Sigmoid colon (tissue), 7 donors: ENCODE measurements around the gene CCNL2. TPM values are rescaled to one million over a fixed set of nuclear protein-coding genes. Genes with fewer than 3 reads are reported as not detected.
A peak's percentile ranks its signal among the peaks of the same experiment; 100 is the strongest.
"Not testable (repeated sequence)": the region's sequence is repeated elsewhere in the genome, so short reads cannot be mapped to it uniquely, and the experiment has no call there.

Experiments
- DNase-seq: peaks from one replicate; pipeline ENCODE4 v3.0.0-alpha.2; 2019
- H3K27ac ChIP-seq, 4 donors: fragments of 200-600 bp; sonication (generic); one replicate each; pipeline ENCODE4 v1.5.1; 2016 to 2019; ENCODE audit warnings: mild to moderate bottlenecking in 1 of 4
- H3K27me3 ChIP-seq, 3 donors: fragments of 200-600 bp; sonication (generic); one replicate each; pipeline ENCODE4 v1.5.1; 2019; ENCODE audit warnings: mild to moderate bottlenecking in 1 of 3
- H3K36me3 ChIP-seq, 4 donors: fragments of 200-600 bp; sonication (generic); one replicate each; pipeline ENCODE4 v1.5.1; 2016 to 2019
- H3K4me1 ChIP-seq, 4 donors: fragments of 200-600 bp; sonication (generic); one replicate each; pipeline ENCODE4 v1.5.1; 2017 to 2019
- H3K4me3 ChIP-seq, 4 donors: fragments of 200-600 bp; sonication (generic); one replicate each; pipeline ENCODE4 v1.5.1; 2017 to 2019; ENCODE audit warnings: mild to moderate bottlenecking in 2 of 4, moderate library complexity in 1 of 4
- H3K9me3 ChIP-seq, 4 donors: fragments of 200-600 bp in 3 of 4; sonication (generic) in 3 of 4; one replicate each; pipeline versions ENCODE4 v1.5.1 to v1.6.1; 2013 to 2019
- EP300 ChIP-seq, 4 donors: sonication (generic); formaldehyde crosslinking; IDR thresholded peaks; one replicate each; pipeline ENCODE4 v1.6.1; 2017; ENCODE audit warnings: antibody characterized with exemption in 4 of 4
- POLR2A ChIP-seq, 2 donors: fragments of 450-650 bp; IDR thresholded peaks; one replicate each; pipeline ENCODE4 v1.6.1; 2016; ENCODE audit warnings: antibody characterized with exemption in 2 of 2, mild to moderate bottlenecking in 2 of 2, moderate library complexity in 2 of 2
- POLR2AphosphoS5 ChIP-seq, 4 donors: sonication (generic); formaldehyde crosslinking; IDR thresholded peaks; one replicate each; pipeline ENCODE4 v1.6.1; 2017; ENCODE audit warnings: antibody characterized with exemption in 4 of 4
- WGBS, 2 donors: extraction: QIAGEN DNeasy Blood & Tissue Kit; methylation state at CpG; one replicate each; pipeline ENCODE4 v1.1.7; 2013; 5-methylcytosine and 5-hydroxymethylcytosine counted together
- intact Hi-C: fragments of 100-400 bp; cut with DNase I; formaldehyde crosslinking; loops from one replicate; pipeline ENCODE4 v1.15.1; 2023
- polyA plus RNA-seq, 3 donors: library from polyadenylated mRNA; stranded (reverse); fragments of 200-250 nt; gene quantifications; one replicate each; pipeline ENCODE4 v1.2.3, GENCODE V29; 2013
- total RNA-seq, 4 donors: library from RNA; depleted of rRNA; stranded (reverse); fragments of >200 nt; gene quantifications; one replicate each; pipeline ENCODE4 v1.1.0, GENCODE V29; 2016
- TF ChIP-seq, protein P1 (sequence below), 4 experiments: fragments of 450-650 bp in 3 of 4; fragments of 200-600 bp in 1 of 4; IDR thresholded peaks; one replicate each; pipeline ENCODE4 v1.5.1; 2016 to 2019; ENCODE audit warnings: antibody characterized with exemption in 4 of 4, mild to moderate bottlenecking in 3 of 4, moderate library complexity in 2 of 4
- donor health status: healthy with polysubstance abuse.
- donor health status: Bipolar disorder and iron deficiency.
- donor health status: healthy.

Gene CCNL2
- total and polyA plus RNA-seq, 7 donors: 15.0 to 375 (median 139) TPM

DNA sequence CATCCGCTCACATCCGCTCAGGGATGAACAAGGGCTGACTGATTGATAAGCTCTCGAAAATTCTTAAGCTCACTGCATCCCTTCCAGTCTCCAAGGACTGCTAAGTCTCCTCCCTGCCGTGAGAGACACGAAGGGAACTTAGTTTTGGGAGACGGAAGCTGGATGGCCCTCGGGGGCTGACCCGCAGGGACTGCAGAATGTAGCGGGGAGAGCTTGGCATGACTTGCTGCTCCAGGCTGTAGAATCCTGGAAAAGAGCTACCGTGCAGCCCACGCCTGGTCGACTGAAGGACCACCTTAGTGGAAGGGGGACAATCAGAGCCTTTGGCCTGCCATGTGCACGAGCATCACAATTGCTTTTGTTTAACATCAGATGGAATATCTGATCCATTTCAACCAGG lies 16.6 kb upstream of the CCNL2 start:
- Histone ChIP-seq H3K27me3 (no peaks in the 10 kb centered on the region), H3K4me3 (no peak overlapping the region), H3K36me3 (no peaks in the 10 kb centered on the region), H3K27ac (no peak overlapping the region), H3K9me3 (no peaks in the 10 kb centered on the region), H3K4me1 (peaks cover 0 to 21% (median 16%) of the 10 kb centered on the region in 4 donors)
- no peak for TF ChIP-seq EP300 (IDR thresholded peaks at IDR 0.05)
- TF ChIP-seq, protein P1, sequence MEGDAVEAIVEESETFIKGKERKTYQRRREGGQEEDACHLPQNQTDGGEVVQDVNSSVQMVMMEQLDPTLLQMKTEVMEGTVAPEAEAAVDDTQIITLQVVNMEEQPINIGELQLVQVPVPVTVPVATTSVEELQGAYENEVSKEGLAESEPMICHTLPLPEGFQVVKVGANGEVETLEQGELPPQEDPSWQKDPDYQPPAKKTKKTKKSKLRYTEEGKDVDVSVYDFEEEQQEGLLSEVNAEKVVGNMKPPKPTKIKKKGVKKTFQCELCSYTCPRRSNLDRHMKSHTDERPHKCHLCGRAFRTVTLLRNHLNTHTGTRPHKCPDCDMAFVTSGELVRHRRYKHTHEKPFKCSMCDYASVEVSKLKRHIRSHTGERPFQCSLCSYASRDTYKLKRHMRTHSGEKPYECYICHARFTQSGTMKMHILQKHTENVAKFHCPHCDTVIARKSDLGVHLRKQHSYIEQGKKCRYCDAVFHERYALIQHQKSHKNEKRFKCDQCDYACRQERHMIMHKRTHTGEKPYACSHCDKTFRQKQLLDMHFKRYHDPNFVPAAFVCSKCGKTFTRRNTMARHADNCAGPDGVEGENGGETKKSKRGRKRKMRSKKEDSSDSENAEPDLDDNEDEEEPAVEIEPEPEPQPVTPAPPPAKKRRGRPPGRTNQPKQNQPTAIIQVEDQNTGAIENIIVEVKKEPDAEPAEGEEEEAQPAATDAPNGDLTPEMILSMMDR (IDR thresholded peaks at IDR 0.05): no peak
- no peak for TF ChIP-seq POLR2A (IDR thresholded peaks at IDR 0.05)
- TF ChIP-seq POLR2AphosphoS5 (IDR thresholded peaks at IDR 0.05): no peak
- WGBS, 2 donors: 84 to 87% methylated on average over 13 of the region's 13 CpGs
- intact Hi-C loops: no loop called here
- no peak for DNase-seq

DNA sequence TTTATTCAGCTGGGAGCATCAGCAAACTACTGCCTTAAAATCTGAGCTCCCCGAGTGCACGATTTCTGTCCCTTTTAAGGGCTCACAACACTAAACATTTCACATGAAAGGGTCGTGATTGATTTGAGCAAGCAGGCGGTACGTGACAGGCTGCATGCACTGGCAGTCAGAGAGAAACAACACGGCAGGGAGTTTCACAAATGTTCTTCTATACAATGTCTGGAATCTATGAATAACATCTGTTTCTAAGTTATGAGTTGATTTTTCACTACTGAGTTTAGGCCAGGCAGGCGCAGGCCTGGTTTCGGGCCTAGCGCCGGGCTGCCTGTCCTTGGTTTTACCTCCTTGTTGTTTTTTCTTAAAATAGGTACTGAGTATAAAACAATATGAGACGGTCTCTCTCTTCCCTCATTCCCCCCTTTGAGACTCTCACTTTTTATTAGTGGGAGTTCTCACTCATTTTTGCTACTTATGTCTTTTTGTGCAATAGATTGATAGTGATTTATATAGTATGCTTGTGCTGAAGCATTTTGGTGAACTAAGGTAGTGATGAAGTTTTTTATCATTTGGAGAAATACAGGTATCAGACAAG lies 13.3 kb upstream of the CCNL2 start:
- H3K27me3 ChIP-seq, intact Hi-C loops, H3K27ac ChIP-seq, H3K36me3 ChIP-seq, H3K9me3 ChIP-seq, H3K4me3 ChIP-seq, DNase-seq: not testable (repeated sequence)
- H3K4me1 ChIP-seq: peaks cover 0 to 21% (median 19%) of the 10 kb centered on the region in 4 donors
- WGBS, 2 donors: 95 to 96% methylated on average over 11 of the region's 11 CpGs

DNA sequence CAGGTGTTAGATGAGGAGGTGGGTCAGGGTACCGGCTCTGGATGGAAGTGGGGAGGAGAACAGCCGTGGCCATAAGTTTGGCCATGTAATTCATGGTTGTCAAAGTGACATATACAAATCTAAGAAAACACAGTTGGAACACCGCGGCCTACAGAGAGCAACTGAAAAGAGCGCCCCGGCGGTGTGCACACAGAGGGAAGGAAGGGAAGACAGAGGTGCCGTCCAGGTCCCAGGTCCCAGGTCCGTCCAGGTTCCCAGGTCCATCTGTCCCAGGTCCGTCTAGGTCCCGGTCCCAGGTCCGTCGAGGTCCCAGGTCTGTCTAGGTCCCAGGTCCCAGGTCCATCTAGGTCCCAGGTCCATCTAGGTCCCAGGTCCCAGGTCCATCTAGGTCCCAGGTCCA lies 12.5 kb upstream of the CCNL2 start:
- intact Hi-C loops: no loop called here
- no peak for DNase-seq
- no peaks in the 10 kb centered on the region for H3K36me3 ChIP-seq
- H3K9me3 ChIP-seq: no peaks in the 10 kb centered on the region
- TF ChIP-seq EP300 (IDR thresholded peaks at IDR 0.05) (no peak), POLR2A (IDR thresholded peaks at IDR 0.05) (no peak), POLR2AphosphoS5 (IDR thresholded peaks at IDR 0.05) (no peak)
- TF ChIP-seq, protein P1 (IDR thresholded peaks at IDR 0.05): no peak
- peaks cover 0 to 22% (median 20%) of the 10 kb centered on the region in 4 donors for H3K4me1 ChIP-seq
- H3K4me3 ChIP-seq: no peak overlapping the region
- H3K27me3 ChIP-seq: no peaks in the 10 kb centered on the region
- no peak overlapping the region for H3K27ac ChIP-seq
- 95 to 97% methylated on average over 13 of the region's 13 CpGs for WGBS, 2 donors

DNA sequence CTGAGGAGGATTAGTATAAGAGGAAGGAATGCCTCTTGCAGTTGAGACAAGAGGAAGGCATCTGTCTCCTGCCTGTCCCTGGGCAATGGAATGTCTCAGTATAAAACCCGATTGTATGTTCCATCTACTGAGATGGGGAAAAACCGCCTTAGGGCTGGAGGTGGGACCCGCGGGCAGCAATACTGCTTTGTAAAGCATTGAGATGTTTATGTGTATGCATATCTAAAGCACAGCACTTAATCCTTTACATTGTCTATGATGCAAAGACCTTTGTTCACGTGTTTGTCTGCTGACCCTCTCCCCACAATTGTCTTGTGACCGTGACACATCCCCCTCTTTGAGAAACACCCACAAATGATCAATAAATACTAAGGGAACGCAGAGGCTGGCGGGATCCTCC lies 11.1 kb upstream of the CCNL2 start:
- H3K36me3 ChIP-seq, H3K27me3 ChIP-seq, H3K27ac ChIP-seq, H3K4me3 ChIP-seq, intact Hi-C loops, H3K9me3 ChIP-seq, DNase-seq: not testable (repeated sequence)
- peaks cover 0 to 36% (median 33%) of the 10 kb centered on the region in 4 donors for H3K4me1 ChIP-seq
- 83 to 88% methylated on average over 8 of the region's 8 CpGs for WGBS, 2 donors

DNA sequence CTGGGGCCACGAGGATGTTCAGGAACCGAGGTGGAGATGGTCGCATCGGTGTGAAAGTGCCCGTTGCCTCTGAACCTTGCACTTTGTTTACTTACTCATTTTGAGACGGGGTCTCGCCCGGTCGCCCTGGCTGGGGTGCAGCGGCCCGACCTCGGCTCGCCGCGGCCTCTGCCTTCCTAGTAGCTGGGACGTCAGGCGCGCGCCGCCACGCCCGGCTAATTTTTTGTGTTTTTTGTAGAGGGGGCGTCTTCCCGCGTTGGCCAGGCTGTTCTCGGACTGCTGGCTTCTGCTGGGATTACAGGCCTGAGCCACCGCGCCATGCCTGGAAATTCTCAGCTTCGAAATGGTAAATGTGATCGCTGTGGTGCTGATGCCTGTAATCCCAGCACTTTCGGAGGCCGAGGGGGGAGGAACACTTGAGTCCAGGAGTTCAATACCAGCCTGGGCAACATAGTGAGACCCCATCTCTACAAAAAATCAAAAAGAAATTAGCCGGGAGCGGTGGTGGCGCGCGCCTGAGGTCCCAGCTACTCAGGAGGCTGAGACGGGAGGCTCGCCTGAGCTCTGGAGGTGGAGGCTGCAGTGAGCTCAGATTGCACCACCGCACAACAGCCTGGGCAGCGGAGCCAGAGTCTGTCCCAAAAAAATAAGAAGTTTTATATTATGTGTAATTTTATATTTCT lies 8.6 kb upstream of the CCNL2 start:
- DNase-seq: no peak
- TF ChIP-seq POLR2A (IDR thresholded peaks at IDR 0.05): no peak
- TF ChIP-seq, protein P1 (IDR thresholded peaks at IDR 0.05): peak in 2 of 4 experiments; percentile 17 to 26
- Histone ChIP-seq H3K27ac (peak overlapping the region; percentile 86 to 95 (median 93)), H3K4me3 (peak overlapping the region; percentile 85 to 99 (median 96)), H3K27me3 (no peaks in the 10 kb centered on the region), H3K4me1 (peaks cover 0 to 44% (median 37%) of the 10 kb centered on the region in 4 donors), H3K36me3 (peaks cover 0 to 29% (median 14%) of the 10 kb centered on the region in 4 donors), H3K9me3 (no peaks in the 10 kb centered on the region)
- intact Hi-C loops: no loop called here
- WGBS, 2 donors: 11 to 15% methylated on average over 41 of the region's 41 CpGs
